ENCODE data around the gene KRTAP10-2.
"Not testable (repeated sequence)": the region's sequence is repeated elsewhere in the genome, so short reads cannot be mapped to it uniquely, and the experiment has no call there.

The KRTAP10-2 gene

DNA sequence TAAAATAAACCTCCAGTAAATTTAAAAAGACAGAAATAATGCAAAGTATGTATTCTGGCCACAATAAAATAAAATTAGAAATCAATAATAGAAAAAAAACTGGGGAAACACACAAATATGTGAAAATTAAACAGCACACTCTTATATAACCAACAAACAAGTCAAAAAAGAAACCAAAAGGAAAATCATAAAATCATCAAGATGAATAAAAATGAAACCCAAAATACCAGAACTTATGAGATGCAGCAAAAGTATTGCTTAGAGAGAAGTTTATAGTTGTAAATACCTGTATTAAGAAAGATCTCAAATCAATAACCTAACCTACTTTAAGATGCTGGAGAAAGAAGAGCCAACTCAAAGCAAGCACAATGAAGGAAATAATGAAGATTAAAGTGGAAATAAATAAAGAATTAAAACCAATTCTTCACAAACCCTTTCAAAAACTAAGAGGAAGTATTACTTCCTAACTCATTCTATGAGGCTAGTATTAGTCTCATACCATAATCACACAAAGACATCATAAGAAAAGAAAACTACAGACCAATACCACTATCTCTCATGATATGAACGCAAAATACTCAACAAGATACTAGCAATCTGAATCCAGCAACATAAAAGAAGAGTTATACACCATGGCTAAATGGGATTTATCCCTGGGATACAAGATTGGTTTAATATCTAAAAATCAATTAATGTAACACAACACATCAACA, 13.7 kb upstream of the KRTAP10-2 start:
- DNase-seq, result no peak

DNA sequence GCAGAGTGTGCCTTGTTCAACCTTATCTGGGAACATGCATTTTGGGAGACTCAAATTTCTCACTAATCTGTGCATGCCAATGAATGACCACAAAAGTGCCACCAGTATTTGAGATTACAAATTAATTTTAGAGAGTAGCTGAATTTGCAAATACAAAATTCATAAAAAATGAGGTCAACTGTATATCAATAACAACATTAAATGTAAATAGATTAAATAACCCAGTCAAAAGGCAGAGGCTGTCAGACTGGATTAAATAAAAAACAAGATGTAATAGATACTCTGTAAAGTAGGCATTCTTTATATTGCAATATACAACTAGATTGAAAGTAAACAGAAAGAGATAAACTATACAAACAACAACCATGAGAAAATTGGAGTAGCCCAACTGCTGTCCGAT, 12.8 kb upstream of the KRTAP10-2 start:
- no peak for DNase-seq

DNA sequence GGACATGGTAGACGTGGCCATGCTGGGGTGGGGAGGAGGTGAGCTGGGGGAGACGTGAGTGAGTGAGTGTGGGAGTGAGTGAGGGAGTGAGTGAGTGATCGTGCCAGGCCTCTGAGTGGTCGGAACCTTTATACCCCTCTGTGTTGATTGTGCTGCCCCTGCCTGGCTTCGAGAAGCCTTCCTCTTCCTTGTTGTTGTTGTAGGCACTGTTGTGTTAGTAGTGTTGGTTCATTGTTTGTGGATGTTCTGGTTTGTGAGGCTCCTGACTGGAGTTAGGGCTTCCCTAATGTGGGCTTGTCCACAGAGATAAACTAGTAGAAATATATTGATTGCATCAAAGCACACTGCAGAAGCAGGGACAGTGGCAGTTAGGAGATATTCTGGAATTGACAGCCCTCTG, 7.4 kb upstream of the KRTAP10-2 start, which contains the start of gene KRTAP10-3:
KRTAP10-3 (minus strand) TSS at position 101 of the 400 bp plus-strand sequence; CDS start at position 21, 80 bp downstream.
- DNase-seq, result no peak

DNA sequence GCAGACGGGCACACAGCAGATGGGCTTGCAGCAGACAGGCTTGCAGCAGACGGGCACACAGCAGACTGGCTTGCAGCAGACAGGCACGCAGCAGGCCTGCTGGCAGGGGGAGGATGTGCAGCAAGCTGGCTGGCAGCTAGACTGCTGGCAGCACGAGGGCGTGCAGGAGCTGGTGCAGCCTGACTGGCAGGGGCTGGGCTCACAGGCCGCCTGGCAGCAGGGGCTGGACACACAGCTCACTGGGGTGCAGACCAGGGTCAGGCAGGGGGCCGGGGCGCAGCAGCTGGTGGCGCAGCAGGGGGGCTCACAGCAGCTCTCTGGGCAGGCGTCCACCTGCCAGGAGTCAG, 7.0 kb upstream of the KRTAP10-2 start:
- not testable (repeated sequence) for DNase-seq

DNA sequence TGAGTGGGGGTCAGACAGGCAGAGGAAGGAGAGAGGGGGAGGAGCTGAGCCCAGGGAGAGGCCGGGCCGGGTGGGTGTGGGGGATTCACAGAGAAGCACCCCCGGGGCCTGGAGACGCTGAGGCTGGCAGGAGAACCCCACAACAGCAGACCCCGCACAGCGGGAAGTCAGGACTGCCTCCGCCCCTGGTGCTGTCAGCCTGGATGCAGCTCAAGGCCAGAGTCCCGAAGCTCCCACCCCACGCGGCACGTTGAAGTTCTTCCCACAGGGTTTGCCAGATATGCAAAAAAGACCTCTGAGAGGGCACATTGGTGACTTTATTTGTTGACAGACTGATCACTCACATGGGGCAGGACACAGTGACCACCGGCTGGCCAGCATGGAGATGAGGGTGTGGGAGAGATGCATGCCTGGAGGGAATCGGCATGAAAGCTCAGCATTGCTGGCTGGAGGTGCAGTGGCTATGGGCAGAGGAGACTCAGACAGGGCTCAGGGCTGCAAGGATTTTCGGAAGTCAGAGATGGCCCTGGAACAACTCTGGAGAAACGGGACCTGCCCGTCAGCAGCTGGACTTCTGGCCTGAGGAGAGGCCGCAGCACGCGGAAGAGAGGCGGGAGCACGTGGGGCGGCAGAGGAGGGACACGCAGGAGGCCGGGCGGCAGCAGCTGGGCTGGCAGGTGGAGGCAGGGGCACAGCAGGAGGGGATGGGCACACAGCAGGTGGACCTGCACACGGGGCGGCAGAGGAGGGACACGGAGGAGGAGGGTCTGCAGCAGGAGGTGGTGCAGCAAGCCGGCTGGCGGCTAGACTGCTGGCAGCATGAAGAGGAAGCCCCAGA, 6.4 kb upstream of the KRTAP10-2 start:
- DNase-seq, result no peak

DNA sequence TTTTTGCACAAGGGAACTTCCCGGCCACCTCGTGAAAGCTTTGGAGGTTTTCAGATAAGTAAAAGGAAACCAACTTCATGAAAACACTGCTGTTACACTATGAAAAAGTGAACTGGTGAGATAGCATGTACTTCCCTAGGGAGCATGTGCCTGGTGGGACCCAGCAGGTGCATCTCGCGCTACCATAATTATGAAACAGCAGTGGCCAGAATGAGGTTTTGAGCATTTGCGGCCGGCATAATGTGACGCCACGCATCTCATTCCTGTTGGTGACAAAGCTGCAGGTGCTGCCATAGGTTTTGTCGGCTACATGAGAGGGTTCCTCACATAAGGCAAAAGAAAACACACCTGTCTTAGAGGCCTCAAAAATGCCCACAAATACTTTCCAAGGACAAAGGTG, 5.6 kb upstream of the KRTAP10-2 start:
- DNase-seq, result no peak

DNA sequence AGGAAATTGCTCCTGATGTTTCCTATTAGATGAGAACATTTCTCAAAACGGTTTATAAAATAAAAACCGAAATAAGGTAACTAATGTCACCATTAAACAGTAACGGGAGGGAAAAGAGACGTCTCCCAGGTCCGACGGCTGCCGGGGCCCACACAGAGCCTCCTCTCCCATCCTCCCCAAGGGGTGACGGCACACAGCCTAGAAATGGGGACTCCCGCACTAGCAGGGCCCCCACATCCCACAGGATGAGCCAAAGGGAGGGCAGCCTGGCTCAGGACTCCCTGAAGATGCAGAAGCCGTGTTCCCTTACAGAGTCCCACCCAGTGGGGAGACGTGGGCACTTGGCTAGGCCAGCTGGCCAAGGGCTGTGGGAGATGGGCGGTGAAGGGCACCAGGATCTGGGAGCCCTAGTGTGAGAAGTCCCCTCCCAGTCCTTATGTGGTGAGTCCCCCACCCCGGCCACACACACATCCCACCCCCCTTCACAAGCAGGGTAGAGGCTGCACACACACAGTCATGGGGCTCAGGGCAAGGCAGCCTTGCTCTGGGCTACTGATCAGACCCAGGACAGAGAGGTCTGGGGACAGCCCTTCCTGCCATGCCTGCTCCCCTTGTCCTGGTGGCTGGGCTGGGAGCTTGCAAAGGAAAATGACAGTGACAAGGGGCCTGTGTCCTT, 4.0 kb upstream of the KRTAP10-2 start:
- no peak for DNase-seq

DNA sequence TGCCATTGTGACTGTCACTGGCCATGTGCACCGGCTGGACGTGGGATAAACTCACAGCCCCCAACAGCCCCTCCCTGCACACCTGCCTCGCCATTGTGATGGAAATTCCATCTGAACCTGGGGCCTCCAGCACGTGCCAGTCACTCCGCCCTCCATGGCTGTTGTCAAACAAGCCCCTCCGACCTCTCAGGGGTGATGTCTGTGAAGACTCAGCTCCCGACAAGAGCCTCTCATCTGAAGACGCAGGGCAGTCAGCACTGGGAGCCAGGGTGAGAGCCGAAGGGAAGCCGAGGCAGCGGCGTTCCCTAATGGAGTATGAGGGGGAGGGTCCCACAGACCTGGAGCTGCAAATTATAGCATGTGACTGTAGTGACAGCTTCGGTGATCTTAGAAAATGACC, 1.4 kb upstream of the KRTAP10-2 start:
- DNase-seq, result no peak

DNA sequence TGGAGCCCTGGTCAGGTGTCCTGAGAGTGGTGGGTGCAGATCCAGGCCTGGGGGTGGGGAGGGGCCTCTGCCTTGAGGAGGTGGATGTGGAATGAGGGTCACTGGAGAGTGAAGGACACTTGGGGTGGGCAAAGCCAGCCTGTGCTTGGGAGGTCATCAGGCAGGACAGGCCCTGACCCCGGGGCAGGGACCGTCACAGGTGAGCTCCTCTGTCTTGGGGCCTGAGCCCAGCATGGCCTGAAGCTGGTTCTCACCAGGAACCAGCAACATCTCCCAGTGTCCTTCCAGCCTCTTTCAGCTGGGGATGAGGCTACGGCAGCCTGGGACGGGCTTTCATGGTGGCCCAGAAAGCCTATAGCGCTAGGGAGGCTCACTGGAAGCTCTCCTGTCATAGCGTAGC, 831 bp upstream of the KRTAP10-2 start:
- DNase-seq, result no peak

DNA sequence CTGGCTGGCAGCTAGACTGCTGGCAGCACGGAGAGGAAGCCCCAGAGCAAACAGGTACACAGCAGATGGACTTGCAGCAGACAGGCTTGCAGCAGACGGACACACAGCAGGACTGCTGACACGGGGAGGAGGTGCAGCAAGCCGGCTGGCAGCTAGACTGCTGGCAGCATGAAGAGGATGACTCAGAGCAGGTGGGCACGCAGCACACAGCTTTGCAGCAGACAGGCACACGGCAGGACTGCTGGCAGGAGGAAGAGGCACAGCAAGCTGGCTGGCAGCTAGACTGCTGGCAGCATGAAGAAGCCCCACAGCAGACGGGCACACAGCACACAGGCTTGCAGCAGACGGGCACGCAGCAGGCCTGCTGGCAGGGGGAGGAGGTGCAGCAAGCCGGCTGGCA, 498 bp downstream of the KRTAP10-2 start:
- no peak for DNase-seq

DNA sequence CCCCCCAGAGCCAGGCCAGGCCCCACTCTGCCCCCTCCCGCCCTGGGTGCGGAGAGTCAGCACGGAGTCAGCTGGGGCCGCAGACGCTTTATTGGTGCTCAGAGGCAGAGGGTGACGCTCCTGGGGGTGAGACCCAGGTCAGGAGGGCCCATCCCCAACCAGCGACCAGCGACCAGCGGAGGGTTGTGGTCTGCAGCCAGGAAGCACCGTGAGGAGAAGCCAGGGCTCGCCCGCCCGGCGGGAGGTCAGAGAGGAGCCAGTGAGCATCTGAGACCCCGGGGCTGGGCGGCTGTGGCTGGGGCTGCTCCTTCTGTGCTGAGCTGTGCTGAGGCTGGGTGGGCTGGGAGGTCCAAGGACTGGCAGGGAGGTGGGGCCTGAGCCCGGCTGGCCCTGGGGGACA, 1.0 kb downstream of the KRTAP10-2 start:
- not testable (repeated sequence) for DNase-seq

DNA sequence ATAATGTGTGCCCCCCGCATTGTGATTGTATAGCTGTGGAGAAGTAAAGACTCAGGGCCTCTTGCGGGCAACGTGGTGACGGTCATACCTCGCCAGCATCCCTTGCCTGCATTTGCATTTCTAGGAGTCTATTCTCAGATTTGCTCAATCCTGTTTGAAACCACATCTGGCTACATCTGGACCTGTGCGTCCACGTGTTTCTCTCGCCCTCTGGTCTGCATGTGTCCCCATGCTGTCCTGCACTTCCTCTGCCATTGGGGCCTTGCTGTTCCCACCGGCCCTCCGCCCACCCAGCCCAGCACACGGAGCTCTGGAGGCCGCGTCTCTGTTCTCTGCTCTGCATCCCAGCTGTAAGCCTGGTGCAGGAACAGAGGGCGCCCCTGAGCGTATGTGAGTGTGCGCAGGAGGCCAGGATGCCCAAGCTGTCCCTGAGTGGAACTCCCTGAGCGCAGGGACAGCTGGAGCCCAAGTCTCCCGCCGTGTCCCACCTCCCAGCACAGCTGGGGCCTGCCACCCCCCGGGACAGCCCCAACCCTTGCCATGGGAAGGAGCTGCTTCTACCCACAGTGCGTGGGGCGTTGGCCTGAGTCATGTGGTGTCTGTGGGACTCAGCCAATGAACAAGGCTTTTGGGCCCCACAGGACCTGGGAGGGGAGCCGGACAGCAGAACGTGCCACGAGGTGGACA, 1.6 kb downstream of the KRTAP10-2 start:
- no peak for DNase-seq

DNA sequence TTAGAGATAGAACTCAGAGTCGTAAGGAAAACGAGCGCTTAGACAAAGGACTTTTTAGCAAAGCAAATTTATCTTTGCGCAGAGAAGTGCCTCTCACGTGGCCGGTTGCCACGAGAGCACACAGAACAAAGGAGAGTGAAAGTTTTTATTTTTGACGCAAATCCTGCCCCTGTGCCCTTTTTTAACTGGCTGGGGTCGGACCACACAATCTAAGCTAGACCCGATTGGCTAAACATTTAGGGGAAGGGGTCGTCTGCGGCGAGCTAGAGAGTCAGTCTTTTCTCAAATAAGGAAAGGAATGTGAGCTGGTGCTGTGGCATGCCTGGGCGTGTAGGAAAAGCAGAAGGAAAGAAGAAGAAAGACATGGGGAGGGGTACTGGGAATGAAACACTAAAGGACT, 2.4 kb downstream of the KRTAP10-2 start:
- DNase-seq, result no peak

DNA sequence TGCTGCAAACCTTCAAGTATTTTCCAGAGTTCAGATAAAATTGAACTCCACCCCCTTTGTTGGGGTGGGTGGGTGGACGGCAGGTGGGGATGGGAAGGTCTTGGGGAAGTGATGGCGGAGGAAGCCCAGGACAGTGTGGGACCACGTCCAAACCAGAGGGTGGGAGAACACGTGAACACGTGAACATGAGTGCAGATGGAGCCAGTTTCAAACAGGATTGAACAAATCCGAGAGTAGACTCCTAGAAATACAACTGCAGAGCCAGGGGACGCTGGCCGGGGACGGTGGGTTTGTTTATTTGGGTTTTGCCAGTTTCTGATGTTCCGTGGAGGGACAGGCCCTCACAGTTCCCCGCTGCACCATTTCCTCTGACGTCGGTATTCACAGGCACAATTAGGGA, 2.9 kb downstream of the KRTAP10-2 start:
- DNase-seq, result no peak

DNA sequence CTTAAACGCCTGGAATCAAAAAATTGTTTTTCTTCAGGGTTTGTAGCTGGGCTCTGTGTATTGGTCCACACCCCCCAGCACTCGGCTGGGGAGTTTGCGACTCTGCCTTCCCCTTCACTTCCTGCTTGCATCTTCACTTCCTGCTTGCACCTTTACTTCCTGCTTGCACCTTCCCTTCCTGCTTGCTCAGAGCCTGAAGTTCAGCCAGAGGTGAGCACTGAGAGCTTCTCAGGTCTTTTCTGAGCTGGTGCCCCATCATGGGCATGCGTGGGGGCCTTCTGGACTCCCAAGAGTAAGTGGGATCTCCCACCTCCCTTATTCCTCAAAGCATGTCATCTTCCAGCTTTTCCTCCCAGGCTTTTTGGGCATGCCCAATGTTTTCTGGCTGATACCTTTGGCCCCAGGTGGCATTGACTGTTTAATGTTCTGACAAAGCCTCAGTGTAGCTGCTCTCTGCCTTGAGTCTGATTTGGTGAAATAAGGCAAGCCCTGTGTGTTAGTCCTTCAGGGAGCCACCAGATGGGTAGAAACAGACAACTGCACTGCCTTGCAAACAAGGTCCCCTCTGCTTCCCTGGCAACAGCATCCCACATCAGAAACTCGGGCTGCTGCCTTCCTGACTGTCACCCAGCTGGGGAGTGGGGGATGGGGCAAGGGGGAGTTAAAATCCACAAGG, 3.5 kb downstream of the KRTAP10-2 start:
- DNase-seq, result no peak

DNA sequence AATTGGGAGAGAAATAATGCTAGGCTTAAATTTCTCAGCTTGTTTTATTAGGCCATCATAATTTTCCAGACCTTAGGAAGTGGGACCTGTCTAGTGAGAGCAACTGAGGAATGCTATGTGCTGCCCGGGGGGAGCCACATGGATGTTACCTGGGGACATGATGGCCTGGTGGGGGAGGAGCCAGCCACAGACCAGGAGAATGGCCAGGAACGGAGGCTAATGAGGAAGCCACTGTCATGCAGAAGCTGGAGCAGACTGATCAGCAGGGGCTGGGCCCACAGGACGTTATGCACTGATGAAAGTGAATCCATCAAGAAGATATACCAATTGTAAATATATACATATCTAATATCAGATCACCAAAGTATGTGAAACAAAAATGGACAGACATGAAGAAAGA, 6.7 kb downstream of the KRTAP10-2 start:
- no peak for DNase-seq

DNA sequence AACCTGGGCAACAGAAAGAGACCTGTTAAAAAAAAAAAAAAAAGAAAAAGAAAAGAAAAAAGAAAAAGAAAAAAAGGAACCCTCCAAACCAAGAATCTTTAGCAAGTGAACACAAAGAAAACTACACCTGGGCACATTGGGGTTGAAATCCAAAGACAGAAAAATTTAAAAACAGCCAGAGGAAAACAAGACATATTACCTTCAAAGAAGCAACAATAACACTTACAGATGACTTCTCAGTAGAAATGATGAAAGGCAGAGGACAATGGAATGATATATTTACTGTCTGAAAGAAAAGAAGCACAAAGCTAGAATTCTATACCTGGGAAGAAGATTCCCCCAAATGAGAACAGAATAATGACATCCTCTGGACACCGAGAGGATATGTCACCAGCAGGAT, 8.6 kb downstream of the KRTAP10-2 start:
- DNase-seq, result no peak

DNA sequence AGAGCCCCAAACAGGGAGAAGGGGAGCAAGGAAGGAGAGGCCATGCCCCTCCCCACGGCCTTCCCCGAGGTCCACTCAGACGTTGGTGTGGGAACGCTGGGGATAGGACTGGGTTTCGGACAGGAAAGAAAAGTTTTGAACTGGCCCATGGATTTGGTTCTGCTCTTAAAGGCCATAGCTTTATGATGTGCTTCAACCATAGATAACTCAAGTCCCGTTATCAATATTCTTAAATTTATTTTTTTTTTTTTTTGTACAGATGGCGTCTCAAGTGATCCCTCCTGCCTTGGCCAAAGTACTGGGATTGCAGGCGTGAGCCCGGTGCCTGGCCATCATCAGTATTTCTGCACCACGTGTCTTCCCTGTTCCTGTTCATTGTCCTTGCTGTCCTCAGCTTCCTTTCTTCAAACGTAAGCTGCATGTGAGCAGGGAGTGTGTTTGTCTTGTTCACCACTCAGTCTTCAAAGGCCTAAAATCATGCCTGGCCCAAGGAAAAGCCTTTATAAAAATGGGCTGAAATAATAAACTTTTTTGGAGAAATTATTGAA, 10.5 kb downstream of the KRTAP10-2 start:
- no peak for DNase-seq

DNA sequence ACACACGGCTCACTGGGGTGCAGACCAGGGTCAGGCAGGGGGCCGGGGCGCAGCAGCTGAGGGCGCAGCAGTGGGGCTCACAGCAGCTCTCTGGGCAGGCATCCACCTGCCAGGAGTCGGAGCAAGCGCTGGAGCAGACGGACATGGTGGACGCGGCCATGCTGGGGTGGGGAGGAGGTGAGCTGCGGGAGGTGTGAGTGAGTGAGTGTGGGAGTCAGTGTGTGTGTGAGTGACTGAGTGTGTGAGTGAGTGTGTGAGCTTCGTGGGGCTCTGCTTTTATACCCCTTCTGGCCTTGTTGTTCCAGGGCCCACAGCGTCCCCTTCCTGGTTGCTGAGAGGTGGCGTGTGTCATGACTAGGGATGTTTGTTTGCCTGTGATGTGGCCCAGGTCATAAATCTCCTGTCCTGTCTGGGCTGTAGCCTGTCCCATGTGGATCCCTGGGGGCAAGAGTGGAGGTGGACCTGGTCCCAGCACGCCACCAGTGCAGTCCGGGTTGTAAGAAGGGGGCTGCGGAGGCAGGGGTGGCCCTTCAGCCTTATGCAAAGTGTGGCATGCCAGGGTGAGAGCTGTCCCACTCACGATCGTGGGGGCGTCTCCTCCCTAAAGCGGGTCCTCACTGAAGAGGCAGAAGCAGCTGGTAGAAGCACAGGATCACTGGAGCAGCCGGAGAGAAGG, 11.2 kb downstream of the KRTAP10-2 start, which contains the start of gene KRTAP10-1:
KRTAP10-1 (minus strand) TSS at position 205 of the 676 bp plus-strand sequence; CDS start at position 160, 45 bp downstream.
- no peak for DNase-seq

DNA sequence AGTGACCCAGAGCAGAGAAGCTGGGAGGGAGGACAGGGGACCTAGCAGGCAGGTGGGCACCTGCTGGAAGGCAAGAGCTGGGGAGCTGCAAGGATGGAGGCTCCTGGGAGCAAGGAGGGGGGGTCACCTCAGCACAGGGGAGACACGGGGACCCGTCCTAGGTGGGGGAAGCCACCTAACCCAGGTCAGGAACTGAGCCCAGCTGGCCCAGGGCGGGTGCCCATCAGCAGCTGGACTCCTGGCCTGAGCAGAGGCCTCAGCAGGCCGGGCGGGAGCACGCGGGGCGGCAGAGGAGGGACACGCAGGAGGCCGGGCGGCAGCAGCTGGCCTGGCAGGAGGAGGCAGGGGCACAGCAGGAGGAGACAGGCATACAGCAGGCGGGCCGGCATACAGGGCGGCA, 12.3 kb downstream of the KRTAP10-2 start:
- DNase-seq, result no peak
